NCI-H146 treated with DMSO at 0.1 percent for 48 hours (cell line): ENCODE results near the gene NAT16.
"Not testable (repeated sequence)": the region's sequence is repeated elsewhere in the genome, so short reads cannot be mapped to it uniquely, and the experiment has no call there.

ENCODE experiments used
- DNase-seq: peaks from one replicate; lab custom pipeline; 2025; ENCODE audit not compliant: unreplicated experiment; lab: John Stamatoyannopoulos, UW

The NAT16 gene

DNA sequence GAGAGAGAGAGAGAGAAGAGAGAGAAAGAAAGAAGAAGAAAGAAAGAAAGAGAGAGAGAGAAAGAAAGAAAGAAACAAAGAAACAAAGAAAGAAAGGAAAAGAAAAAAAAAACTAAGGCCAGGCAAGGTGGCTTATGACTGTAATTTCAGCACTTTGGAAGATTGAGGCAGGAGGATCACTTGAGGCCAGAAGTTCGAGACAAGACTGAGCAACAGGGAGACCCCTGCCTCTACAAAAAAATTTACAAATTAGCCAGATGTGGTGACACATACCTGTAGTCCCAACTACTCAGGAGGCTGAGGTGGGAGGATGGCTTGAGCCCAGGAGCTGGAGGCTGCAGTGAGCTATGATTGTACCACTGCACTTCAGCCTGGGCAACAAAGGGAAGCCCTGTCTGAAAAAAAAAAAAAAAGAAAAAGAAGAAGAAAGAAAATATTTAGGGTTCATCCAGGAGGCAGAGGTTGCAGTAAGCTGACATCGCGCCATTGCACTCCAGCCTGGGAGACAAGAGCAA lies 50.4 kb downstream of the NAT16 start:
- DNase-seq = no peak

DNA sequence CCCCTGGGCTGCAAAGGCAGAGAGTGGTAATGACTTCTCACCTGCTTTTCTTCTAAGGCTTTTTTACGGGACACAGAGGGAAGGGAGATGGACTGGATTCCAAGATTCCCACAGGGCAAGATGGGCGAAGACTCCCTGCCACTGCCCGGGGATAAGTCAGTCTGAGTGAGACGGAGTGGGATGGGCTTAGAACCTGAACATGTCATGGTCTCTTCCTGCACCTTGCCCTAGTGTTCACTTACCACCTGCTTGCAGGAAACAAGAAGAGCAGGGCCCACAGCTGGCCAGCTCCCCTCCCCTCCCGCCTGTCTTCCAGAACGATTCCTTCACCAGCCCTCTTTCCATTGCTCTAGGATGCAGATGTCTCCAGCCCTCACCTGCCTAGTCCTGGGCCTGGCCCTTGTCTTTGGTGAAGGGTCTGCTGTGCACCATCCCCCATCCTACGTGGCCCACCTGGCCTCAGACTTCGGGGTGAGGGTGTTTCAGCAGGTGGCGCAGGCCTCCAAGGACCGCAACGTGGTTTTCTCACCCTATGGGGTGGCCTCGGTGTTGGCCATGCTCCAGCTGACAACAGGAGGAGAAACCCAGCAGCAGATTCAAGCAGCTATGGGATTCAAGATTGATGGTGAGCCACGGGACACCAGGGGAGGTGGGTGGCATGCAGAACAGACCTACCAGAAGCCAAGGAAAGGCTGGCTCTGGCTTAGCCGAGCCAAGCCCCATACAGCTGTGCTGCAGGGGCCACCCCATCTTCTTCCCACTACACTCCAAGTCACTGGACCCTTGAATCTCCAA lies 51.9 kb downstream of the NAT16 start:
- DNase-seq = no peak

DNA sequence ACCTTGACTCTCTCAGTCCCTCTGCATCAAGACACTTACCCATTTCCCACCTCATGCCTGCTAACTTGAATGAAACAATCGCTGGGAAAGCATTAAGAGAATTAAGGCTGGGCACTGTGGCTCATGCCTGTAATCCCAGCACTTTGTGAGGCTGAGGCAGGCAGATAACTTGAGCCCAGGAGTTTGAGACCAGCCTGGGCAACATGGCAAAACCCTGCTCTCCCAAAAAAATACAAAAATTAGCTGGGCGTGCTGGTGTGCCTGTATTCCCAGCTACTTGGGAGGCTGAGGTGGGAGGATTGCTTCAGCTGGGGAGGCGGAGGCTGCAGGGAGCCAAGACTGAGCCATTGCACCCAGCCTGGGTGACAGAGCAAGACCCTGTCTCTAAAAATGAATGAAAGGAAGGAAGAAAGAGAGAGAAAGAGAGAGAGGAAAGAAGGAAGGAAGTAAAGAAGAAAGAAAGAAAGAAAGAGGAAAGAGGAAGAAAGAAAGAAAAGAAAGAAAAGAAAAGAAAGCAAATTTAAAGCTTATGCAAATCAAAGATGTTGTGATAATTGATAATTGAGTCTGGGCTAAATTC lies 52.5 kb downstream of the NAT16 start:
- no peak for DNase-seq

DNA sequence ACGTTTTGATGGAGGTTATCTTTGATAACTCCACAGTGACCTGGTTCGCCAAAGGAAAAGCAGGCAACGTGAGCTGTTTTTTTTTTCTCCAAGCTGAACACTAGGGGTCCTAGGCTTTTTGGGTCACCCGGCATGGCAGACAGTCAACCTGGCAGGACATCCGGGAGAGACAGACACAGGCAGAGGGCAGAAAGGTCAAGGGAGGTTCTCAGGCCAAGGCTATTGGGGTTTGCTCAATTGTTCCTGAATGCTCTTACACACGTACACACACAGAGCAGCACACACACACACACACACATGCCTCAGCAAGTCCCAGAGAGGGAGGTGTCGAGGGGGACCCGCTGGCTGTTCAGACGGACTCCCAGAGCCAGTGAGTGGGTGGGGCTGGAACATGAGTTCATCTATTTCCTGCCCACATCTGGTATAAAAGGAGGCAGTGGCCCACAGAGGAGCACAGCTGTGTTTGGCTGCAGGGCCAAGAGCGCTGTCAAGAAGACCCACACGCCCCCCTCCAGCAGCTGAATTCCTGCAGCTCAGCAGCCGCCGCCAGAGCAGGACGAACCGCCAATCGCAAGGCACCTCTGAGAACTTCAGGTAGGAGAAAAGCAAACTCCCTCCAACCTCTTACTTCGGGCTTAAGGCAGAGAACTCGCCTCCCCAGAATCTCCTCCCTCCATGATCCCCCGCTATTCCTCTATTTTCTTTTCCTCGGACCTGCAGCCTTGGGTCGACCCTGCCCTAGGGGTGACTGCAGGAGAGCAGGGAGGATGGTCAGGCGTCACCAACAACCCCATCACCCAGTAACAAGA lies 53.2 kb downstream of the NAT16 start, which contains the start of gene SERPINE1:
Gene SERPINE1 (plus strand): TSS at position 454 of the 809 bp plus-strand sequence. CDS start 1,290 bp downstream, outside the sequence.
- DNase-seq = no peak

DNA sequence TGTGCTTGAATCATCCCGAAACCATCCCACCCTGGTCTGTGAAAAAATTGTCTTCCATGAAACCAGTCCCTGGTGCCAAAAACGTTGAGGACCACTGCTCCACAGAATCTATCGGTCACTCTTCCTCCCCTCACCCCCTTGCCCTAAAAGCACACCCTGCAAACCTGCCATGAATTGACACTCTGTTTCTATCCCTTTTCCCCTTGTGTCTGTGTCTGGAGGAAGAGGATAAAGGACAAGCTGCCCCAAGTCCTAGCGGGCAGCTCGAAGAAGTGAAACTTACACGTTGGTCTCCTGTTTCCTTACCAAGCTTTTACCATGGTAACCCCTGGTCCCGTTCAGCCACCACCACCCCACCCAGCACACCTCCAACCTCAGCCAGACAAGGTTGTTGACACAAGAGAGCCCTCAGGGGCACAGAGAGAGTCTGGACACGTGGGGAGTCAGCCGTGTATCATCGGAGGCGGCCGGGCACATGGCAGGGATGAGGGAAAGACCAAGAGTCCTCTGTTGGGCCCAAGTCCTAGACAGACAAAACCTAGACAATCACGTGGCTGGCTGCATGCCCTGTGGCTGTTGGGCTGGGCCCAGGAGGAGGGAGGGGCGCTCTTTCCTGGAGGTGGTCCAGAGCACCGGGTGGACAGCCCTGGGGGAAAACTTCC lies 54.0 kb downstream of the NAT16 start:
- no peak for DNase-seq

DNA sequence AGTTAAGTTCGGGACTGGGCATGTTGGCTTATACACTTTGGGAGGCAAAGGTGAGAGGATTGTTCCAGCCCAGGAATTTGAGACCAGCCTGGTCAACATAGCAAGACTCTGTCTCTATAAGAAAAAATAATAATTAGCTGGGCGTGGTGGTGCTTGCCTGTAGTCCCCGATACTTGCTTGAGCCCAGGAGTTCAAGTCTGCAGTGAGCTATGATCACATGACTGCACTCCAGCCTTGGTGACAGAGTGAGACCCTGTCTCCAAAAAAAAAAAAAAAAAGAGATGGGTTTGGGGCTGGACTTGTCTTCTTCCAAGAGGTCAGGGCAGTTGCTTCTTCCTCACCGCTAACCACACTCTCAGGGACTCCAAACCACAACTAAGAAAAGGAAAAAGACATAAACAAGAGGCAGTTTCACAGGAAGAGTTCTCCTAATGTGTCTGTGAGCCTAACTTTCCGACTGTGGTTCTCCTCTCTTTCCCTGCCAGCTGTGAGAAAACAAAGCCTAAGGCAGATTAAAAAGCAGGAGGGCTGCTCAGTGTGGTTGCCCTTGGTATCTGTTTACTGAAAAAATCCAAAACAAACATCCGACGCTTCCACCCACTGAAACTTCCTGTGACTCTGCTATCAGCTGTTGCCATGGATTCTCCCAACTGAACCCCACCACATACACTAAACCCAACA lies 55.6 kb downstream of the NAT16 start:
- DNase-seq = no peak

DNA sequence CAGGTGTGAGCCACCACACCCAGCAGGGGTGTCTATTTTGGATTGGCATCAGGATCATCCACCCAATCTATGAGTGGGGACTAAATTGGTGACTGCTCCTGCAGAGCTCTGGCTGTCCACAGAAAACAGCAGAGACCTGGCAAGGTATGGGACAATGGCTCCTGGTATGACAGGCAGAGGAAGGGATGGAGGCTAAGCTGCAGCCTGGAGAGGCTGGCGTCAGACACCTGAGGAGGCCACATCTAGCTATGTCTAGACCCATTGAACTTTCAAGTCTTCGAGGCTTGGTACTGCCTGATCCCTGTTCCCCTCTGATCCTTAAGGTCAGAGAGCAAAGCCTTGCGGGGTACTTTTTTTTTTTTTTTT lies 56.4 kb downstream of the NAT16 start:
- DNase-seq = no peak

DNA sequence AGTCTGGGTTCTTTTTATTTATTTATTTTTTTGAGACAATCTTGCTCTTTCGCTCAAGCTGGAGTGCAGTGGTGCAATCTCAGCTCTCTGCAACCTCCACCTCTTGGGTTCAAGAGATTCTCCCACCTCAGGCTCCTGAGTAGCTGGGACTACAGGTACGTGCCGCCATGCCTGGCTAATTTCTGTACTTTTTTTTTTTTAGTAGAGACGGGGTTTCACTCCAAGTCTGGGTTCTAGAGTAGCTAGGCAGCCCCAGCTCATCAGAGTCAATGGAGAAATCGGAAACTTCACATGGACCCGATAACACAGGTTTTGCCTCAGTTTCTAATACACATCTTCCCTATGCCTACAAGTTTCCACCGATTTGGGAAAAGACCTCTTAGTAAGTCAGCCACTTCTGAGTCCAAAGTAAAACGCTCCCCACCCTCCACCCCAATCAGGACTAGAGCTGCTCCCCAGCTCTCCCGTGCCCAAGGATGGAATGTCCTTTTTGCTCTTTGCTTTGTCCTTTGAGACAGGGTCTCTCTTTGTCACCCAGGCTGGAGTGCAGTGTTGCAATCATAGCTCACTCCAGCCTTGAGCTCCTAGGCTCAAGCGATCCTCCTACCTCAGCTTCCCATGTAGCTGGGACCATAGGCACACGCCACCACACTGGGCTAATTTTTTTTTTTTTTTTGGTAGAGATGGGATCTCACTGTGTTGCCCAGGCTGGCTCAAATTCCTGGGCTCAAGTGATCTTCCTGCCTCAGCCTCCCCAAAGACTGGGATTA lies 57.0 kb downstream of the NAT16 start:
- no peak for DNase-seq

DNA sequence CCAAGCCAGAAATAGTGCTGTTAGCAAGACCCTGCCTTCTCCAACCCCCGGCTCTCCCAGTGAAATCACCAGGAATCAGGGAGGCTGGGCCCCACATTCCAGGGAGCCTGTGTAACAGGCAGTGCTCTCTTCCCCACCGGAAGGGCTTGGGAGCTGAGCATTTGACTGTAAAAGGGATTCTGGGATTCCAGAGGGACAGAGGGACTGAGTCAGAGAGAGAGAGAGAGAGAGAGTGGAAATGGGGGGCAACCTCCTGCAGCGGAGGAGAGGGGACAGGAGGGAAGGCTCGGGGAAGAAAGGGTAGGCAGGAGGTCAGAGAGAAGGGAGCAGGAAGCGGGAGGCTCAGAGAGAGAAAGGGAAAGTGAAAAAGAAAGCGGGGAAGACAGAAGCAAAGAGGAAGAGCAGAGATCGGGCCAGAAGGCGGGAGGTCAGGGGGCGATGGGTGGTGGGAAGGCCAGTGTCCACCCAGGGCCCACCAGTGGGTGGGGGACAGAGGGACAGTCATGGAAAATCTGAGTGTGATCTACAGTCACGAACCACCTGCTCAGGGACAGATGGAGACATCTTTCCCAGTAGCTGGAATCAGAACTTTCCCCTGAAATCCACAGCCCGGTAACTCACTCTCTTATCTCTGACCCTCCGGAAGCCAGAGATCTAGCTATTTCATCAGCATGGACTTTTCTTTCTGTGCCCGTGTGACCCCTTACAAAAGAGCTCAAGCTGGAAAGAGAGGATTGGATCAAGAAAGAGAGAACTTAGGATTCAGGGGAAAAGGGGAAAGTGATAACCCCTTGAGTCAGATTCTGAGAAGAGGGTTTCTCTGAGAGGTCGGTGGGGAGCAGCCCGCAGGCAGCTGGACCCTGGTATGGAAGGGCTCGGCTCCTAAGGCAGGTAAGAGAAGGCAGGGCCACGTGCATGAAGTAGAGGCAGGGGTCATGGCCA lies 57.8 kb downstream of the NAT16 start:
- no peak for DNase-seq

DNA sequence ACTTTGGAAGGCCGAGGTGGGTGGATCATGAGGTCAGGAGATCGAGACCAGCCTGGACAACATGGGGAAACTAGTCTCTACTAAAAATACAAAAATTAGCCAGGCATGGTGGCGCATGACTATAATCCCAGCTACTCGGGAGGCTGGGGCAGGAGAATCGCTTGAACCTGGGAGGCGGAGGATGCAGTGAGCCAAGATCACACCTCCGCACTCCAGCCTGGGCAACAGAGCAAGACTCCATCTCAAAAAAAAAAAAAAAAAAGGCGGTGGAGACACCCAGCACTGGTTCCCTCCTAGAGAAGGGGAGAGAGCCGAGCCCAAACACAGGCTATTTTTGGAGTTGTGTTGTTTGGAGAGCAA lies 58.5 kb downstream of the NAT16 start:
- DNase-seq = not testable (repeated sequence)
